ENCODE results near the gene C16orf96.

DNA sequence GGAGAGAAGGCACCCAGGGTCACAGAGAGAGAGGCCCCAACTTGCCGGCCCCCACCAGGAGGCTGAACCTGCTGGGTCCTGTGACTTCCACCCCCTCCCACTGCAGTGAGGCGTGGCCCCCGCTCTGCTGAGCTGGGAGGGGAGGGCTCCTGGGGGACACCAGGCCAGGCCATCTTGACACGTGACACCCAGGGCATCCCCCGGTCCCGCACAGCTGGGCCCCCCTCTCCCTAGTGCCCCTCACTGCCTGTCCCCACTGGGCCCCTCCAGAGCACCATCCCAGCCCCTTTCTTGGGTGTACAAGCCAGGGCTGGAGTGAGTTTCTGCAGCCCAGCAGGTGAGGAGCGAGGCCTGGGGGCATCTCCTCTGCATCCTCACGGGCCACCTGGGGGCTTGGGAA, 46.2 kb downstream of the C16orf96 start:
- TF ChIP-seq, protein P1, sequence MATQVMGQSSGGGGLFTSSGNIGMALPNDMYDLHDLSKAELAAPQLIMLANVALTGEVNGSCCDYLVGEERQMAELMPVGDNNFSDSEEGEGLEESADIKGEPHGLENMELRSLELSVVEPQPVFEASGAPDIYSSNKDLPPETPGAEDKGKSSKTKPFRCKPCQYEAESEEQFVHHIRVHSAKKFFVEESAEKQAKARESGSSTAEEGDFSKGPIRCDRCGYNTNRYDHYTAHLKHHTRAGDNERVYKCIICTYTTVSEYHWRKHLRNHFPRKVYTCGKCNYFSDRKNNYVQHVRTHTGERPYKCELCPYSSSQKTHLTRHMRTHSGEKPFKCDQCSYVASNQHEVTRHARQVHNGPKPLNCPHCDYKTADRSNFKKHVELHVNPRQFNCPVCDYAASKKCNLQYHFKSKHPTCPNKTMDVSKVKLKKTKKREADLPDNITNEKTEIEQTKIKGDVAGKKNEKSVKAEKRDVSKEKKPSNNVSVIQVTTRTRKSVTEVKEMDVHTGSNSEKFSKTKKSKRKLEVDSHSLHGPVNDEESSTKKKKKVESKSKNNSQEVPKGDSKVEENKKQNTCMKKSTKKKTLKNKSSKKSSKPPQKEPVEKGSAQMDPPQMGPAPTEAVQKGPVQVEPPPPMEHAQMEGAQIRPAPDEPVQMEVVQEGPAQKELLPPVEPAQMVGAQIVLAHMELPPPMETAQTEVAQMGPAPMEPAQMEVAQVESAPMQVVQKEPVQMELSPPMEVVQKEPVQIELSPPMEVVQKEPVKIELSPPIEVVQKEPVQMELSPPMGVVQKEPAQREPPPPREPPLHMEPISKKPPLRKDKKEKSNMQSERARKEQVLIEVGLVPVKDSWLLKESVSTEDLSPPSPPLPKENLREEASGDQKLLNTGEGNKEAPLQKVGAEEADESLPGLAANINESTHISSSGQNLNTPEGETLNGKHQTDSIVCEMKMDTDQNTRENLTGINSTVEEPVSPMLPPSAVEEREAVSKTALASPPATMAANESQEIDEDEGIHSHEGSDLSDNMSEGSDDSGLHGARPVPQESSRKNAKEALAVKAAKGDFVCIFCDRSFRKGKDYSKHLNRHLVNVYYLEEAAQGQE (IDR thresholded peaks at IDR 0.05; ENCODE audit: insufficient read depth in 1 of 2, low read depth in 2 of 2, low read length in 1 of 2), result no peak
- TF ChIP-seq SIN3A (IDR thresholded peaks at IDR 0.05; ENCODE audit: borderline replicate concordance, insufficient read depth, low read depth, low read length), result no peak

Measured in Panc1 (cell line).